ENCODE data around the gene CNN1.

CNN1 gene

GRCh38 chr19:11507370-11508078 lies 31.1 kb upstream of the CNN1 start:
- TF ChIP-seq CTCF (IDR thresholded peaks at IDR 0.05; ENCODE audit: insufficient read depth, missing control alignments) = no peak
- FAIRE-seq (no peak), DNase-seq (ENCODE audit: insufficient read length, low spot score) (peak; percentile 11)

DNA sequence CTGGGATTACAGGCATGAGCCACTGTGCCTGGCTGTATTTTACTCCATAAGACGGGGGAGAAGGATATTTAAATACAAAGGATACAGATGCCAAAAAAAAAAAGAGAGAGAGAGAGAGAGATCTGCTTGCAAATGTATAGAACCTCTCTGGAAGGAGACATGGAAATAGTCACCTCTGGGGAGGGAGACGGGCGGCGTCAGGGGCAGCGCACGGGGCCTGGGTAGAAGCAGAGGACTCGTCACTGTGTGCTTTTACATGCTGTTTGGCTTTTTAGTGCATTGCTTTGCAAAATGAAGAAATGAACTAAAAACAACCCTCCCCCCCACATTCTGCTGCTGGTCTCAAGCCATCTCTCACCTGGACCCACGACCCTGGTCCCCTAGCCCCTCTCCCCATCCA lies 28.2 kb upstream of the CNN1 start:
- no peak for FAIRE-seq

DNA sequence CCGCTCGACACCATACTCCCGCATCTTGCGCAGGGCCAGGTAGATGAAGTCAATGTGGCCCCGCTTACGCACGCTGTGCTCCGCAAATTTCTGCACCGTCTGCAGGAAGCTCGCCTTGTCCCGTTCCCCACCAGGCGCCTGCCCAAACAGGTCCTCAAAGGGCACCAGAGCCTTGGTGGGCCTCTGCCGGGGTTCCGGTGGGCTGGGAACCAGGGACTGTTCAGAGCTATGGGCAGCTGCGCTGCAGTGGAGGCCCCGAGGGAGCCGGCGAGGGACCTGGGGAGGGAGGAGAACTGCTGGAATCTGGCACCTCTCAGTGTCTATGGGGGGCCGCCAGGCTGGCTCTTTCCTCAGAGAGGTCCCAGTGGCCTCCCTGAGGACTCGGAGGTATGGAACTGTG lies 24.7 kb upstream of the CNN1 start:
- FAIRE-seq = no peak

More for the DNA sequence above, 28.2 kb upstream of the CNN1 start:
- no peak for TF ChIP-seq CTCF (IDR thresholded peaks at IDR 0.05; ENCODE audit: insufficient read depth, missing control alignments)
- DNase-seq (ENCODE audit: insufficient read length, low spot score) = peak; percentile 3

DNA sequence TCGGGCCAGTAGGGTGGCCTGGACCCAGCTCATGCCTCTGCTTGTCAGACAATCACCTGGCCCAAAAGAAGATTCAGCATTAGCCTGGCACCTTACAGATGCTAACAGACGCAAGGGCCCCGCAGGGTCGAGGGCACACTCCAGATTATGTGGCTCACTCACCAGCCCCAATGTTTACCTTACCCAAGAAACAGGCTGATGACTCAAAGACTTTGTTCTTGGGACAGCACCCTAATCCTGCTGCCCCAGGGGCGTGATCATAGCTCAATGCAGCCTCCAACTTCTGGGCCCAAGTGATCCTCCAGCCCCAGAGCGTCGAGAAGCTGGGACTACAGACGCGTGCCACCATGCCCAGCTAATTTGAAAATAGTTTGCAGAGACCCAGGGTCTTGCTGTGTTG lies 19.5 kb upstream of the CNN1 start:
- FAIRE-seq = no peak
- no peak for TF ChIP-seq CTCF (IDR thresholded peaks at IDR 0.05; ENCODE audit: insufficient read depth, missing control alignments)
- peak; percentile 6 for DNase-seq (ENCODE audit: insufficient read length, low spot score)

More for the DNA sequence above, 24.7 kb upstream of the CNN1 start:
- DNase-seq (ENCODE audit: insufficient read length, low spot score) = peak; percentile 3
- no peak for TF ChIP-seq CTCF (IDR thresholded peaks at IDR 0.05; ENCODE audit: insufficient read depth, missing control alignments)

- DNase-seq (ENCODE audit: insufficient read length, low spot score) = peak; percentile 96
- no peak for TF ChIP-seq CTCF (IDR thresholded peaks at IDR 0.05; ENCODE audit: insufficient read depth, missing control alignments)
- no peak for FAIRE-seq
Observed at GRCh38 chr19:11528551-11529341, 9.9 kb upstream of the CNN1 start, which contains the start of gene ECSIT. Gene ECSIT, minus strand, starts transcription at chr19:11529134. Its CDS starts 9,964 bp downstream, at chr19:11519170.

GRCh38 chr19:11530432-11530831 lies 8.2 kb upstream of the CNN1 start:
- TF ChIP-seq CTCF (IDR thresholded peaks at IDR 0.05; ENCODE audit: insufficient read depth, missing control alignments) = peak; percentile 41
- FAIRE-seq (no peak), DNase-seq (ENCODE audit: insufficient read length, low spot score) (peak; percentile 86)

DNA sequence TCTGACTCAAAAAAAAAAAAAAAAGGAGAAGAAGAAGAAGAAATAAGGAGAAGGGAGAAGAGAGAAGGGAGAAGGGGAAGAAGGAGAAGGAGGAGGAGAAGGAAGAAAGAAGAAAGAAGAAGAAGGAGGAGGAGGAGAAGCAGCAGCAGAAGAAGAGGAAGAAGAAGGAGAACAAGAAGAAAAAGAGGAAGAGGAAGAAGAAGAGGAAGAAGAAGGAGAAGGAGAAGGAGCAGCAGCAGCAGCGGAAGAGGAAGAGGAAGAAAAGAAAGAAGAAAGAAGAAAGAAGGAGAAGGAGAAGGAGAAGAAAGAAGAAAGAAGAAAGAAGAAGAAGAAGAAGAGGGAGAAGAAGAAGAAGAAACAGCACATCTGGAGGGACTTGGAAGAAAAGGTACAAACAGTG lies 4.1 kb upstream of the CNN1 start:
- DNase-seq (ENCODE audit: insufficient read length, low spot score) (no peak), FAIRE-seq (no peak)
- no peak for TF ChIP-seq CTCF (IDR thresholded peaks at IDR 0.05; ENCODE audit: insufficient read depth, missing control alignments)
